B cell (primary cell): Measurements from ENCODE around the gene TUBB2A. TPM values are rescaled to one million over a fixed set of nuclear protein-coding genes. Genes with fewer than 3 reads are reported as not detected.
"Not testable (repeated sequence)": the region's sequence is repeated elsewhere in the genome, so short reads cannot be mapped to it uniquely, and the experiment has no call there.

ENCODE experiments used
- ATAC-seq: fragments of 200-7000 bp; cut with Tn5 transposase; one replicate; pipeline ENCODE4 v1.10.0; 2021; ENCODE audit warnings: low read depth, mild to moderate bottlenecking, moderate number of reproducible peaks, moderate library complexity
- CTCF ChIA-PET: fragments of 350-600 bp; sonication (Branson Sonifier 250); formaldehyde crosslinking; loops from one replicate; lab custom pipeline; 2021; ENCODE audit warnings: antibody characterized with exemption, inconsistent platforms; lab: Charles Lee
- POLR2A ChIA-PET: fragments of 350-600 bp; sonication (Branson Sonifier 250); formaldehyde crosslinking; loops from one replicate; lab custom pipeline; 2021; ENCODE audit warnings: antibody characterized with exemption; lab: Charles Lee
- DNase-seq: peaks from one replicate; pipeline ENCODE4 v3.0.0; 2013
- H2AFZ ChIP-seq: 2 replicates; pipeline ENCODE4 v1.6.1; 2012; ENCODE audit warnings: mild to moderate bottlenecking, low read depth, low read length; ENCODE audit not compliant: insufficient read depth, poor library complexity, severe bottlenecking
- H3K27ac ChIP-seq, 2 donors: 1 replicate in 1 of 2; 2 replicates in 1 of 2; pipeline ENCODE4 v1.5.1; 2012 to 2013; ENCODE audit warnings: low read length in 2 of 2, mild to moderate bottlenecking in 2 of 2, moderate library complexity in 1 of 2
- H3K27me3 ChIP-seq, 4 experiments: fragments of 200-600 bp in 1 of 4; sonication (generic) in 1 of 4; replicated peaks in 1 of 4; 1 replicate in 2 of 4; 2 replicates in 2 of 4; pipeline versions ENCODE4 v1.6.1 to v1.7.0; 2013 to 2016; ENCODE audit warnings: low read length in 3 of 4, mild to moderate bottlenecking in 2 of 4, mixed read lengths in 1 of 4, moderate library complexity in 1 of 4; ENCODE audit not compliant: insufficient read depth in 4 of 4, control insufficient read depth in 3 of 4; ENCODE audit errors: control extremely low read depth in 1 of 4
- H3K36me3 ChIP-seq, 2 experiments: replicated peaks in 1 of 2; 1 replicate in 1 of 2; 2 replicates in 1 of 2; pipeline versions ENCODE4 v1.6.1 to v1.7.1; 2013; ENCODE audit warnings: low read length in 1 of 2; ENCODE audit not compliant: insufficient read depth in 2 of 2, control insufficient read depth in 1 of 2; ENCODE audit errors: control extremely low read depth in 1 of 2, extremely low read depth in 1 of 2
- H3K4me1 ChIP-seq, 2 donors: fragments of 200-600 bp in 1 of 2; sonication (generic) in 1 of 2; 1 replicate in 1 of 2; 2 replicates in 1 of 2; pipeline versions ENCODE4 v1.5.1 to v1.6.1; 2013 to 2017; ENCODE audit warnings: low read length in 2 of 2; ENCODE audit not compliant: control insufficient read depth in 2 of 2, insufficient read depth in 2 of 2
- H3K4me2 ChIP-seq: replicated peaks from 2 replicates; pipeline ENCODE3; 2012; ENCODE audit warnings: mild to moderate bottlenecking, low read depth, low read length; ENCODE audit not compliant: poor library complexity, severe bottlenecking
- H3K4me3 ChIP-seq, 5 experiments: fragments of 200-600 bp in 1 of 5; sonication (generic) in 1 of 5; 1 replicate in 3 of 5; 2 replicates in 2 of 5; pipeline versions ENCODE4 v1.5.1 to v1.7.0; 2011 to 2016; ENCODE audit warnings: low read length in 4 of 5, mild to moderate bottlenecking in 4 of 5, low read depth in 2 of 5, control low read depth in 1 of 5, moderate library complexity in 1 of 5; ENCODE audit not compliant: insufficient read depth in 1 of 5; ENCODE audit errors: control extremely low read depth in 1 of 5, extremely low read depth in 1 of 5
- H3K79me2 ChIP-seq: fragments of 200-600 bp; sonication (generic); one replicate; pipeline ENCODE4 v1.6.0; 2016; ENCODE audit warnings: low read length; ENCODE audit not compliant: control insufficient read depth, insufficient read depth
- H3K9ac ChIP-seq: fragments of 200-600 bp; sonication (generic); 2 replicates; pipeline ENCODE4 v1.6.1; 2017; ENCODE audit warnings: mild to moderate bottlenecking, low read length, moderate library complexity
- H3K9me3 ChIP-seq, 3 donors: one replicate each; pipeline versions ENCODE4 v1.6.1 to v1.7.1; 2013; ENCODE audit warnings: low read length in 2 of 3; ENCODE audit not compliant: control insufficient read depth in 2 of 3, insufficient read depth in 1 of 3; ENCODE audit errors: control extremely low read depth in 1 of 3
- H4K20me1 ChIP-seq: 2 replicates; pipeline ENCODE4 v1.6.0; 2012; ENCODE audit warnings: mild to moderate bottlenecking, low read length; ENCODE audit not compliant: insufficient read depth, control insufficient read depth, poor library complexity, severe bottlenecking
- H3K27ac Mint-ChIP-seq: one replicate; pipeline ENCODE4 v1.8.0; 2021; ENCODE audit warnings: mixed read lengths
- H3K27me3 Mint-ChIP-seq: one replicate; pipeline ENCODE4 v1.8.0; 2021; ENCODE audit warnings: mixed read lengths
- H3K4me1 Mint-ChIP-seq: one replicate; pipeline ENCODE4 v1.8.0; 2021; ENCODE audit warnings: mixed read lengths
- H3K4me3 Mint-ChIP-seq: one replicate; pipeline ENCODE4 v1.8.0; 2021; ENCODE audit warnings: mixed read lengths
- H3K9me3 Mint-ChIP-seq: one replicate; pipeline ENCODE4 v1.8.0; 2022; ENCODE audit warnings: mixed read lengths; ENCODE audit not compliant: insufficient read depth
- WGBS: methylation state at CpG from one replicate; pipeline ENCODE4 v1.1.5; 2013; ENCODE audit warnings: missing lambda C conversion rate; ENCODE audit not compliant: insufficient coverage; 5-methylcytosine and 5-hydroxymethylcytosine counted together
- intact Hi-C: fragments of 100-400 bp; cut with micrococcal nuclease; formaldehyde crosslinking; loops from one replicate; pipeline ENCODE4 v1.10.0; 2022
- polyA plus RNA-seq: library from polyadenylated mRNA; depleted of rRNA; stranded (reverse); fragments of >200 nt; gene quantifications from 2 replicates; pipeline ENCODE4 v1.2.3, GENCODE V29; 2012
- total RNA-seq, 2 donors: library from RNA; stranded (reverse); fragments of 120-200 nt in 1 of 2; gene quantifications; 1 replicate in 1 of 2; 2 replicates in 1 of 2; pipeline versions ENCODE4 v1.2.3 to v1.2.4, GENCODE V29; 2013 to 2022

The TUBB2A gene
- total and polyA plus RNA-seq, 2 donors (not counting 1 experiment from before 2014, with no cell fraction given), result 4.2 to 146 TPM

DNA sequence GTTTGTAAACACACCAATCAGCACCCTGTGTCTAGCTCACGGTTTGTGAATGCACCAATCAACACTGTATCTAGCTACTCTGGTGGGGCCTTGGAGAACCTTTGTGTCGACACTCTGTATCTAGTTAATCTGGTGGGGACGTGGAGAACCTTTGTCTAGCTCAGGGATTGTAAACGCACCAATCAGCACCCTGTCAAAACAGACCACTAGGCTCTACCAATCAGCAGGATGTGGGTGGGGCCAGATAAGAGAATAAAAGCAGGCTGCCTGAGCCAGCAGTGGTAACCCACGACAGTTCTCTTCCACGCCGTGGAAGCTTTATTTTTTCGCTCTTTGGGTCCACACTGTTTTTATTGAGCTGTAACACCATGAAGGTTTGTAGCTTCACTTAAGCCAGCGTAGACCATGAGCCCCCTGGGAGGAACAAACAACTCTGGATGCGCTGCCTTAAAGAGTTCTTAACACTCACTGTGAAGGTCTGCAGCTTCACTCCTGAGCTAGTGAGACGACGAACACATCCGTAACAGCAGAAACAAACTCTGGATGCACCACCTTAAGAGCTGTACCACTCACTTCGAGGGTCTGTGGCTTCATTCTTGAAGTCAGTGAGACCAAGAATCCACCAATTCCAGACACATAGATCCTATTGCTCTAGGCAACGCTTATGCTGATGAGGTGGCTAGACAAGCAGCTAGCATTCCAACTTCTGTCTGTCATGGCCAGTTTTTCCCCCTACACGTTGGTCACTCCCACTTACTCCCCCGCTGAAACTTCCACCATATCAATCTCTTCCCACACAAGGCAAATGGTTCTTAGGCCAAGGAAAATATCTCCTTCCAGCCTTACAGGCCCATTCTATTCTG is 14.2 kb upstream of the TUBB2A start:
- H2AFZ ChIP-seq, H3K9me3 ChIP-seq, DNase-seq, ATAC-seq, H3K4me2 ChIP-seq, H3K4me3 Mint-ChIP-seq, H3K27me3 Mint-ChIP-seq, intact Hi-C loops, H3K9ac ChIP-seq, H3K27ac ChIP-seq, H4K20me1 ChIP-seq, H3K9me3 Mint-ChIP-seq, POLR2A ChIA-PET, H3K27me3 ChIP-seq, H3K4me1 ChIP-seq, H3K79me2 ChIP-seq, H3K4me3 ChIP-seq, H3K4me1 Mint-ChIP-seq, H3K36me3 ChIP-seq, H3K27ac Mint-ChIP-seq: not testable (repeated sequence)
- WGBS, result 94% methylated on average over 14 of the region's 17 CpGs
- CTCF ChIA-PET, result interaction anchor here (1.4 kb wide), 1 partner anchor 9 kb away, joined by 3 read pairs; no protein-coding TSS in a partner anchor

DNA sequence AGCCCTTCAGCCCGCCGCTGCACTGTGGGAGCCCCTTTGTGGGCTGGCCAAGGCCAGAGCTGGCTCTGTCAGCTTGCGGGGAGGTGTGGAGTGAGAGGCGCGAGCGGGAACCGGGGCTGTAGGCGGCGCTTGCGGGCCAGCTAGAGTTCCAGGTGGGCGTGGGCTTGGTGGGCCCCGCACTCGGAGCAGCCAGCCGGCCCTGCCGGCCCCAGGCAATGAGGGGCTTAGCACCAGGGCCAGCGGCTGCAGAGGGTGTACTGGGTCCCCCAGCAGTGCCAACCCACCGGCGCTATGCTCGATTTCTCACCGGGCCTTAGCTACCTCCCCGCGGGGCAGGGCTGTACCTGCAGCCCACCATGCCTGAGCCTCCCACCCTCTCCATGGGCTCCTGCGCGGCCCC is 13.3 kb upstream of the TUBB2A start:
- WGBS, result 96% methylated on average over 22 of the region's 24 CpGs
- H3K36me3 ChIP-seq, DNase-seq, H3K4me3 ChIP-seq, H3K27ac Mint-ChIP-seq, H3K4me2 ChIP-seq, H3K9ac ChIP-seq, H3K4me3 Mint-ChIP-seq, H3K4me1 Mint-ChIP-seq, H3K27me3 ChIP-seq, H3K27me3 Mint-ChIP-seq, H2AFZ ChIP-seq, H3K9me3 Mint-ChIP-seq, CTCF ChIA-PET, H4K20me1 ChIP-seq, POLR2A ChIA-PET, H3K27ac ChIP-seq, H3K79me2 ChIP-seq, ATAC-seq, H3K4me1 ChIP-seq, intact Hi-C loops, H3K9me3 ChIP-seq: not testable (repeated sequence)

DNA sequence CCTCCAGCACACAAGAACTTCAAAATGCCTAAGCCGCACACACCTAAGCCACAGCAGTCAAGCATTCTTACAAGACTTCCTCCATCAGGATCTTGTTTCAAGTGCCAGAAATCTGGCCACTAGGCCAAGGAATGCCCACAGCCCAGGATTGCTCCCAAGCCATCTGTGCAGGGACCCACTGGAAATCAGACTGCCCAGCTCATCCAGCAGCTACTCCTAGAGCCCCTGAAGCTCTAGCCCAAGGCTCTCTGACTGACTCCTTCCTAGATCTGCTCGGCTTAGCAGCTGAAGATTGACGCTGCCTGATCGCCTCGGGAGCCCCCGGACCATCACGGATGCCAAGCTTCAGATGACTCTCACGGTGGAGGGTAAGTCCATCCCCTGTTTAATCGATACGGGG is 10.7 kb upstream of the TUBB2A start:
- H3K4me1 Mint-ChIP-seq, H3K9me3 Mint-ChIP-seq, H2AFZ ChIP-seq, H3K36me3 ChIP-seq, H3K4me3 ChIP-seq, H3K9me3 ChIP-seq, H3K27ac ChIP-seq, H3K79me2 ChIP-seq, H3K4me2 ChIP-seq, H3K27me3 Mint-ChIP-seq, intact Hi-C loops, H3K4me1 ChIP-seq, H3K27ac Mint-ChIP-seq, ATAC-seq, H3K4me3 Mint-ChIP-seq, H3K9ac ChIP-seq, H4K20me1 ChIP-seq, CTCF ChIA-PET, DNase-seq: not testable (repeated sequence)
- WGBS, result 96% methylated on average over 9 of the region's 10 CpGs
- POLR2A ChIA-PET, result interaction anchor here (1.1 kb wide), 1 partner anchor 582 kb away, joined by 3 read pairs; no protein-coding TSS in a partner anchor
- H3K27me3 ChIP-seq, result peaks cover 0 to 11% (median 0%) of the 10 kb centered on the region in 4 experiments
